Activated CD8-positive, alpha-beta T cell treated with anti-CD3 and anti-CD28 coated beads for 36 hours (primary cell): ENCODE results near the gene PFKFB3. TPM values are rescaled to one million over a fixed set of nuclear protein-coding genes. Genes with fewer than 3 reads are reported as not detected.
"Not testable (repeated sequence)": the region's sequence is repeated elsewhere in the genome, so short reads cannot be mapped to it uniquely, and the experiment has no call there.

ENCODE experiments used
- ATAC-seq: fragments of 200-7000 bp; cut with Tn5 transposase; one replicate; pipeline ENCODE4 v1.10.0; 2021; ENCODE audit warnings: mild to moderate bottlenecking, moderate library complexity
- CTCF ChIA-PET: fragments of 350-600 bp; sonication (Branson Sonifier 250); formaldehyde crosslinking; loops from one replicate; lab custom pipeline; 2021; ENCODE audit warnings: antibody characterized with exemption; lab: Charles Lee
- POLR2A ChIA-PET: fragments of 350-600 bp; sonication (Branson Sonifier 250); formaldehyde crosslinking; loops from one replicate; lab custom pipeline; 2021; ENCODE audit warnings: antibody characterized with exemption; lab: Charles Lee
- DNase-seq: peaks from one replicate; pipeline ENCODE4 v3.0.0-alpha.2; 2020
- H3K27ac Mint-ChIP-seq: one replicate; pipeline ENCODE4 v1.8.0; 2021; ENCODE audit warnings: mild to moderate bottlenecking, mixed read lengths
- H3K27me3 Mint-ChIP-seq: one replicate; pipeline ENCODE4 v1.8.0; 2021; ENCODE audit warnings: mixed read lengths
- H3K36me3 Mint-ChIP-seq: one replicate; pipeline ENCODE4 v1.8.0; 2021; ENCODE audit warnings: low read depth, mixed read lengths
- H3K4me1 Mint-ChIP-seq: one replicate; pipeline ENCODE4 v1.8.0; 2021; ENCODE audit warnings: low read depth, mixed read lengths
- H3K4me3 Mint-ChIP-seq: one replicate; pipeline ENCODE4 v1.8.0; 2021; ENCODE audit warnings: mild to moderate bottlenecking, moderate library complexity, mixed read lengths
- H3K9me3 Mint-ChIP-seq: one replicate; pipeline ENCODE4 v1.8.0; 2021; ENCODE audit warnings: mixed read lengths
- CTCF ChIP-seq: fragments of 200-600 bp; IDR thresholded peaks from one replicate; pipeline ENCODE4 v1.8.0; 2022; ENCODE audit warnings: antibody characterized with exemption, mild to moderate bottlenecking
- intact Hi-C: fragments of 100-400 bp; cut with micrococcal nuclease; formaldehyde crosslinking; loops from one replicate; pipeline ENCODE4 v1.10.0; 2022
- total RNA-seq, 2 experiments: library from RNA; stranded (reverse); gene quantifications; one replicate each; pipeline ENCODE4 v1.2.3, GENCODE V29; 2021

The PFKFB3 gene
- total RNA-seq, 2 experiments from 2014 or later = 107 to 117 TPM

- Mint-ChIP-seq H3K9me3 (no peaks in the 10 kb centered on the region), H3K27ac (peak overlapping the region; percentile 85), H3K36me3 (peaks cover 26% of the 10 kb centered on the region), H3K27me3 (no peaks in the 10 kb centered on the region), H3K4me3 (peak overlapping the region; percentile 98), H3K4me1 (peaks cover 32% of the 10 kb centered on the region)
- TF ChIP-seq CTCF = peak; percentile 40
- ChIA-PET POLR2A (interaction anchor here (1.0 to 2.8 kb wide), 21 partner anchors 8 to 227 kb away, joined by 3 to 21 read pairs (median 4); no protein-coding TSS in a partner anchor), CTCF (interaction anchor here (0.6 to 5.5 kb wide), 31 partner anchors 9 to 206 kb away, joined by 3 to 150 read pairs (median 5); no protein-coding TSS in a partner anchor)
- peak; percentile 28 for ATAC-seq
- intact Hi-C loops = loop anchor here (2.0 to 10.0 kb wide), 2 partner anchors 71 to 197 kb away; no protein-coding TSS in a partner anchor
- no peak for DNase-seq
Observed at GRCh38 chr10:6203331-6204062, 765 bp downstream of the PFKFB3 start.

GRCh38 chr10:6204063-6204340 is 1.3 kb downstream of the PFKFB3 start:
- intact Hi-C loops = loop anchor here (2.0 to 10.0 kb wide), 2 partner anchors 71 to 197 kb away; no protein-coding TSS in a partner anchor
- peaks cover 34% of the 10 kb centered on the region for H3K4me1 Mint-ChIP-seq
- POLR2A ChIA-PET = interaction anchor here (1.0 kb wide), 1 partner anchor 40 kb away, joined by 3 read pairs; no protein-coding TSS in a partner anchor

GRCh38 chr10:6204341-6205191 is 1.8 kb downstream of the PFKFB3 start:
- Mint-ChIP-seq H3K4me3 (peak overlapping the region; percentile 98), H3K27ac (no peak overlapping the region), H3K36me3 (peaks cover 23% of the 10 kb centered on the region), H3K9me3 (no peaks in the 10 kb centered on the region), H3K4me1 (peaks cover 35% of the 10 kb centered on the region), H3K27me3 (no peaks in the 10 kb centered on the region)
- no peak for ATAC-seq
- POLR2A ChIA-PET = interaction anchor here (0.7 to 1.1 kb wide), 3 partner anchors 11 to 41 kb away, joined by 3 to 4 read pairs (median 3); no protein-coding TSS in a partner anchor
- CTCF ChIA-PET = interaction anchor here (0.7 to 3.3 kb wide), 9 partner anchors 9 to 205 kb away, joined by 3 to 23 read pairs (median 3); no protein-coding TSS in a partner anchor
- peak; percentile 13 for DNase-seq
- TF ChIP-seq CTCF = no peak
- intact Hi-C loops = loop anchor here (2.0 to 10.0 kb wide), 2 partner anchors 70 to 196 kb away; no protein-coding TSS in a partner anchor

More at GRCh38 chr10:6204063-6204340, 1.3 kb downstream of the PFKFB3 start:
- CTCF ChIA-PET = interaction anchor here (0.7 to 3.3 kb wide), 7 partner anchors 9 to 206 kb away, joined by 3 to 23 read pairs (median 4); no protein-coding TSS in a partner anchor
- DNase-seq (peak; percentile 72), ATAC-seq (no peak)
- peak overlapping the region; percentile 98 for H3K4me3 Mint-ChIP-seq
- no peaks in the 10 kb centered on the region for H3K27me3 Mint-ChIP-seq
- peaks cover 24% of the 10 kb centered on the region for H3K36me3 Mint-ChIP-seq
- H3K9me3 Mint-ChIP-seq = no peaks in the 10 kb centered on the region
- TF ChIP-seq CTCF = no peak
- peak overlapping the region; percentile 85 for H3K27ac Mint-ChIP-seq

GRCh38 chr10:6206486-6206885 is 3.8 kb downstream of the PFKFB3 start:
- H3K27ac Mint-ChIP-seq, DNase-seq, H3K27me3 Mint-ChIP-seq, H3K4me3 Mint-ChIP-seq, H3K9me3 Mint-ChIP-seq, POLR2A ChIA-PET, CTCF ChIA-PET, ATAC-seq: not testable (repeated sequence)
- Mint-ChIP-seq H3K36me3 (peaks cover 26% of the 10 kb centered on the region), H3K4me1 (peaks cover 29% of the 10 kb centered on the region)
- intact Hi-C loops = loop anchor here (10.0 kb wide), 1 partner anchor 68 kb away; no protein-coding TSS in a partner anchor

- no peak for ATAC-seq
- Mint-ChIP-seq H3K36me3 (peaks cover 25% of the 10 kb centered on the region), H3K27ac (no peak overlapping the region), H3K4me3 (no peak overlapping the region), H3K27me3 (no peaks in the 10 kb centered on the region), H3K4me1 (peaks cover 26% of the 10 kb centered on the region), H3K9me3 (no peaks in the 10 kb centered on the region)
- TF ChIP-seq CTCF = no peak
- DNase-seq = no peak
- CTCF ChIA-PET = interaction anchor here (0.7 to 2.5 kb wide), 5 partner anchors 90 to 198 kb away, joined by 3 to 19 read pairs (median 3); no protein-coding TSS in a partner anchor
- POLR2A ChIA-PET = interaction anchor here (1.1 to 1.3 kb wide), 4 partner anchors 13 to 111 kb away, joined by 3 to 4 read pairs (median 3); no protein-coding TSS in a partner anchor
- intact Hi-C loops = loop anchor here (10.0 kb wide), 1 partner anchor 67 kb away; no protein-coding TSS in a partner anchor
Observed at GRCh38 chr10:6207658-6208057, 4.9 kb downstream of the PFKFB3 start.
